Transverse colon (tissue), 4 donors: ENCODE results near the gene SYT17. TPM values are rescaled to one million over a fixed set of nuclear protein-coding genes. Genes with fewer than 3 reads are reported as not detected.

Experiments
- DNase-seq: peaks from one replicate; pipeline ENCODE4 v3.0.0-alpha.2; 2019
- H3K27ac ChIP-seq, 4 donors: fragments of 200-600 bp; sonication (generic); 2 replicates each; pipeline ENCODE4 v1.5.1; 2016 to 2018; ENCODE audit warnings: inconsistent platforms in 4 of 4
- H3K27me3 ChIP-seq: fragments of 200-600 bp; sonication (generic); 2 replicates; pipeline ENCODE4 v1.5.1; 2017; ENCODE audit warnings: inconsistent platforms
- H3K36me3 ChIP-seq, 4 donors: fragments of 200-600 bp; sonication (generic); 2 replicates each; pipeline ENCODE4 v1.5.1; 2017 to 2019; ENCODE audit warnings: inconsistent platforms in 4 of 4
- H3K4me1 ChIP-seq, 4 donors: fragments of 200-600 bp; sonication (generic); 2 replicates each; pipeline ENCODE4 v1.5.1; 2017 to 2020; ENCODE audit warnings: inconsistent platforms in 4 of 4
- H3K4me3 ChIP-seq, 4 donors: fragments of 200-600 bp; sonication (generic); 1 replicate in 1 of 4; 2 replicates in 3 of 4; pipeline versions ENCODE4 v1.5.1 to v1.6.1; 2017 to 2019; ENCODE audit warnings: inconsistent platforms in 4 of 4
- H3K9me3 ChIP-seq, 2 donors: fragments of 200-600 bp; sonication (generic); 2 replicates each; pipeline ENCODE4 v1.5.1; 2017 to 2019; ENCODE audit warnings: inconsistent platforms in 2 of 2
- CTCF ChIP-seq, 5 experiments: fragments of 200-600 bp in 3 of 5; fragments of 450-650 bp in 2 of 5; sonication (generic) in 3 of 5; IDR thresholded peaks; 1 replicate in 2 of 5; 2 replicates in 3 of 5; pipeline ENCODE4 v1.5.1; 2016 to 2017; ENCODE audit warnings: antibody characterized with exemption in 5 of 5, inconsistent platforms in 3 of 5, mild to moderate bottlenecking in 2 of 5, moderate library complexity in 1 of 5
- EP300 ChIP-seq: sonication (generic); formaldehyde crosslinking; IDR thresholded peaks from one replicate; pipeline ENCODE4 v1.6.1; 2017; ENCODE audit warnings: antibody characterized with exemption, low read depth
- POLR2A ChIP-seq: fragments of 450-650 bp; IDR thresholded peaks from one replicate; pipeline ENCODE4 v1.6.1; 2016; ENCODE audit warnings: antibody characterized with exemption, mild to moderate bottlenecking, moderate library complexity
- POLR2AphosphoS5 ChIP-seq, 3 donors: sonication (generic); formaldehyde crosslinking; IDR thresholded peaks; one replicate each; pipeline ENCODE4 v1.6.1; 2016; ENCODE audit warnings: antibody characterized with exemption in 3 of 3
- WGBS, 2 donors: methylation state at CpG; one replicate each; pipeline ENCODE4 v1.1.5; 2018; ENCODE audit warnings: low coverage in 1 of 2; 5-methylcytosine and 5-hydroxymethylcytosine counted together
- in situ Hi-C, 4 donors: fragments of 200-750 bp; cut with MboI; loops; one replicate each; pipeline versions ENCODE4 v1.15.0 to v1.15.1; 2017; ENCODE audit warnings: low sequenced_read_pairs in 3 of 4, low pct_ligation_motif_present in 1 of 4, low pct_unique_long_range_greater_than_20kb in 1 of 4
- intact Hi-C: fragments of 100-400 bp; cut with DNase I; formaldehyde crosslinking; loops from one replicate; pipeline ENCODE4 v1.15.1; 2023; ENCODE audit warnings: low total_unique reads
- total RNA-seq, 4 donors: library from RNA; depleted of rRNA; stranded (reverse); fragments of >200 nt; gene quantifications; one replicate each; pipeline ENCODE4 v1.1.0, GENCODE V29; 2016

Gene SYT17
- total RNA-seq, 4 donors from 2014 or later, result 9.1 to 51.7 (median 19.1) TPM

GRCh38 chr16:19291475-19291874, 123.4 kb downstream of the SYT17 start:
- 48% methylated on average over 4 of the region's 4 CpGs; no CpG with 5 or more reads in 1 of the 2 donors for WGBS, 2 donors
- Histone ChIP-seq H3K27me3 (no peaks in the 10 kb centered on the region), H3K36me3 (no peaks in the 10 kb centered on the region), H3K27ac (no peak overlapping the region), H3K4me1 (no peaks in the 10 kb centered on the region), H3K4me3 (no peak overlapping the region), H3K9me3 (no peaks in the 10 kb centered on the region)
- TF ChIP-seq POLR2A (no peak), CTCF (IDR thresholded peaks at IDR 0.05) (no peak), POLR2AphosphoS5 (IDR thresholded peaks at IDR 0.05) (no peak), EP300 (no peak)
- no peak for DNase-seq
- intact Hi-C loops, result no loop called here
- in situ Hi-C loops, result no loop called here

- 63 to 80% methylated on average over 1 to 5 of the region's 5 CpGs for whole genome bisulfite sequencing, 2 donors
Observed at GRCh38 chr16:19292186-19292585, 124.1 kb downstream of the SYT17 start.

GRCh38 chr16:19294156-19294649, 126.2 kb downstream of the SYT17 start:
- intact Hi-C loops (no loop called here), in situ Hi-C loops (no loop called here)
- peak; percentile 37 for DNase-seq
- no peaks in the 10 kb centered on the region for H3K27me3 ChIP-seq
- H3K4me1 ChIP-seq, result no peaks in the 10 kb centered on the region
- no peak overlapping the region for H3K4me3 ChIP-seq
- TF ChIP-seq POLR2A, result no peak
- no peak for TF ChIP-seq EP300
- no peak for TF ChIP-seq CTCF (IDR thresholded peaks at IDR 0.05)
- no peak for TF ChIP-seq POLR2AphosphoS5 (IDR thresholded peaks at IDR 0.05)
- WGBS, 2 donors, result 30 to 47% methylated on average over 3 to 5 of the region's 5 CpGs
- no peaks in the 10 kb centered on the region for H3K36me3 ChIP-seq
- H3K9me3 ChIP-seq, result no peaks in the 10 kb centered on the region
- H3K27ac ChIP-seq, result no peak overlapping the region

More at GRCh38 chr16:19292186-19292585, 124.1 kb downstream of the SYT17 start:
- DNase-seq, result no peak
- in situ Hi-C loops, result no loop called here
- Histone ChIP-seq H3K4me1 (no peaks in the 10 kb centered on the region), H3K27me3 (no peaks in the 10 kb centered on the region), H3K9me3 (no peaks in the 10 kb centered on the region), H3K36me3 (no peaks in the 10 kb centered on the region), H3K4me3 (no peak overlapping the region), H3K27ac (no peak overlapping the region)
- TF ChIP-seq POLR2AphosphoS5 (IDR thresholded peaks at IDR 0.05) (no peak), EP300 (no peak), CTCF (IDR thresholded peaks at IDR 0.05) (no peak), POLR2A (no peak)
- intact Hi-C loops, result no loop called here

- H3K9me3 ChIP-seq, result no peaks in the 10 kb centered on the region
- no peaks in the 10 kb centered on the region for H3K4me1 ChIP-seq
- no peak for DNase-seq
- intact Hi-C loops (no loop called here), in situ Hi-C loops (no loop called here)
- 44 to 100% methylated on average over 1 to 2 of the region's 2 CpGs for WGBS, 2 donors
- no peak for TF ChIP-seq POLR2AphosphoS5 (IDR thresholded peaks at IDR 0.05)
- TF ChIP-seq POLR2A, result no peak
- TF ChIP-seq EP300, result no peak
- no peak for TF ChIP-seq CTCF (IDR thresholded peaks at IDR 0.05)
- no peak overlapping the region for H3K4me3 ChIP-seq
- H3K36me3 ChIP-seq, result no peaks in the 10 kb centered on the region
- H3K27ac ChIP-seq, result no peak overlapping the region
- no peaks in the 10 kb centered on the region for H3K27me3 ChIP-seq
Observed at GRCh38 chr16:19295393-19295792, 127.4 kb downstream of the SYT17 start.
